Measurements from ENCODE around the gene CDK4. TPM values are rescaled to one million over a fixed set of nuclear protein-coding genes. Genes with fewer than 3 reads are reported as not detected.

The CDK4 gene
- total and polyA plus RNA-seq, 5 donors from 2014 or later, result 17.5 to 90.3 (median 63.5) TPM

DNA sequence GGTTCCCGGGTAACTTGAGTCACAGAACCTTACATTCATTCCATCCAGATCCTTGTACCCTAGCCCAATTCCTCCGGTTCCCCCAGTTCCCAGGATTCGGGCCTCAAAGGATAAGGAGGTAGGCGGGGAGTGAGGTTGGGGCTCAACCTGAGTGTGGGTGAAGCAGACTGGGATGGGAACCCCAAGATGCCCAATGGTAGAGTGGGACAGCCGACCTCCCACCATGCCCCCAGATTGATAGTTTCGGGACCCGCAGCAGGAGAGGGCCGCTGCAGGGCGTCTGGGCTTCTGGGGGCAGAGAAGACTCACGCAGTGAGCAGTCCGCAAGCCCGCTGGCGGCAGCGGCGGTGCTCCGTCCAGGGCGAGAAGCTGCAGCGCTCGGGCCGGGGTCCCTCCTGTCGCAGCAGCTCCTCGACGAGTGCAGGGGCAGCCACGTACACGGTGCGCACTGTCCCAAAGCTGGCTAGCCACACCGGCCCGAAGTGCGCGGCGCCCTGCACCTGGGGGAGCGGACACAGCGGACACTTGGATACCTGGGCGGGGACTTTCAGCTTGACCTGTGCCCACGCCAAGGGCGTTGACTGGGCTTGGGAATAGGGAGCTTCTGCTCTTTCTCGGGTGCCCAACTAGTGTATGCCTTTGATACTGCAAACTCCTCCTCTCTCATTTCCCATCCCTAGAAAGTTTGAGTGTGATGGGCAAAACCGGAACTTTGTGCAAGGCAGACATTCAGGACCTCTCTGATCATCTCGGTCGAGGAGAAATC lies 13.8 kb upstream of the CDK4 start:
- no peaks in the 10 kb centered on the region for H3K9me3 ChIP-seq (ENCODE audit: control insufficient read depth in 2 of 2, low read length in 2 of 2)
- Mint-ChIP-seq H3K27ac (peak overlapping the region in 1 of 3 donors; percentile 36), H3K9me3 (no peaks in the 10 kb centered on the region), H3K4me3 (peak overlapping the region; percentile 80 to 94 (median 86)), H3K36me3 (peaks cover 15% of the 10 kb centered on the region), H3K4me1 (peaks cover 5 to 34% (median 16%) of the 10 kb centered on the region in 4 donors), H3K27me3 (peaks cover 29% of the 10 kb centered on the region)
- H3K27me3 ChIP-seq (ENCODE audit: control insufficient read depth, insufficient read depth, low read length), result peaks cover 22% of the 10 kb centered on the region
- ATAC-seq (ENCODE audit: low read depth in 2 of 2) (peak; percentile 11), DNase-seq (no peak)
- no peaks in the 10 kb centered on the region for H3K36me3 ChIP-seq (ENCODE audit: control insufficient read depth, insufficient read depth, low read length)
- peaks cover 25% of the 10 kb centered on the region for H3K4me1 ChIP-seq (ENCODE audit: control insufficient read depth, insufficient read depth, low read length, poor library complexity, severe bottlenecking)
- peak overlapping the region; percentile 62 for H3K4me3 ChIP-seq (ENCODE audit: low read depth, low read length)
- H3K27ac ChIP-seq (ENCODE audit: insufficient read depth, low read length, poor library complexity, severe bottlenecking), result no peak overlapping the region

DNA sequence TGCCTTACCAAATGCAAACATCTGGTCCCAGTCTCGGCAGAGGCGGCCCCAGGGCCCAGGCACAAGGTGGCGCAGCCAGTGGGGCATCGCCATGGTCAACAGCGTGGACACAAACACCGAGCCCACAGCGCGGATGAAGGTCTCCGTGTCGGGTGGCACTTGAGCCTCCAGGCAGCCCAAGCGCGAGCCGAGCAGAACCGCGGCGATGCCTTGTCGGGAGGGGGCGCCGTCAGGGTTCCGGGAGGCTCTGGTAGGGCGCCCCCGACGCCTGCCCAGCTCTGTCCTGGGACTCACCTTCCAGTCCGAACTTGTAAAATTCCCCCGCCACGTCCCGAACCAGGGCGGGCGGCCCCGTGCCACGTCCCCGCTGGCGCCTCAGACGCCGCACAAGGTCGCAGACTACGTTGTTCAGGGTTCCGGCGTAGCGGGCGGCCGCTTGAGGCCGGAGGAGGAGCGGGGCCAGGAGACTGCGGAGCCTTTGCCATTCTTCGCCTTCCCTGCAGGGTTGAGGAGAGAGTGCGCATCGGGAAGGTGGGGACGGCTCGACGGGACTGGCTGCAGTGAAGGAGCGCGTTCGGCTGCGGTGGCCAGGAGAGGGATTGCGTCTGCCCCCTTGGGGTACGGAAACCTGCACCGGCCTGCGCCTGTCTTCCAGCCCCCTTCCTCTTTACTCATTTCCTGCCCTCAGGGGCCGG lies 13.0 kb upstream of the CDK4 start:
- no peaks in the 10 kb centered on the region for H3K9me3 ChIP-seq (ENCODE audit: control insufficient read depth in 2 of 2, low read length in 2 of 2)
- Mint-ChIP-seq H3K4me3 (peak overlapping the region; percentile 80 to 94 (median 86)), H3K36me3 (peaks cover 11% of the 10 kb centered on the region), H3K4me1 (peaks cover 5 to 31% (median 16%) of the 10 kb centered on the region in 4 donors), H3K27me3 (peaks cover 29% of the 10 kb centered on the region), H3K27ac (peak overlapping the region in 1 of 3 donors; percentile 36), H3K9me3 (no peaks in the 10 kb centered on the region)
- no peak overlapping the region for H3K27ac ChIP-seq (ENCODE audit: insufficient read depth, low read length, poor library complexity, severe bottlenecking)
- peaks cover 22% of the 10 kb centered on the region for H3K27me3 ChIP-seq (ENCODE audit: control insufficient read depth, insufficient read depth, low read length)
- H3K36me3 ChIP-seq (ENCODE audit: control insufficient read depth, insufficient read depth, low read length), result no peaks in the 10 kb centered on the region
- peak; percentile 63 to 67 for ATAC-seq (ENCODE audit: low read depth in 2 of 2)
- peak in 2 of 3 donors; percentile 26 to 56 for DNase-seq
- H3K4me1 ChIP-seq (ENCODE audit: control insufficient read depth, insufficient read depth, low read length, poor library complexity, severe bottlenecking), result peaks cover 25% of the 10 kb centered on the region
- peak overlapping the region; percentile 55 for H3K4me3 ChIP-seq (ENCODE audit: low read depth, low read length)

GRCh38 chr12:57764662-57765002 lies 12.5 kb upstream of the CDK4 start:
- Mint-ChIP-seq H3K27ac (no peak overlapping the region), H3K4me1 (peaks cover 5 to 36% (median 20%) of the 10 kb centered on the region in 4 donors)

GRCh38 chr12:57763881-57764661 lies 12.0 kb upstream of the CDK4 start:
- Histone ChIP-seq H3K27me3 (ENCODE audit: control insufficient read depth, insufficient read depth, low read length) (peaks cover 22% of the 10 kb centered on the region), H3K36me3 (ENCODE audit: control insufficient read depth, insufficient read depth, low read length) (peaks cover 5% of the 10 kb centered on the region), H3K4me1 (ENCODE audit: control insufficient read depth, insufficient read depth, low read length, poor library complexity, severe bottlenecking) (peaks cover 25% of the 10 kb centered on the region), H3K27ac (ENCODE audit: insufficient read depth, low read length, poor library complexity, severe bottlenecking) (no peak overlapping the region), H3K4me3 (ENCODE audit: low read depth, low read length) (no peak overlapping the region), H3K9me3 (ENCODE audit: control insufficient read depth in 2 of 2, low read length in 2 of 2) (no peaks in the 10 kb centered on the region)
- Mint-ChIP-seq H3K4me3 (peak overlapping the region; percentile 80 to 94 (median 84)), H3K27me3 (peaks cover 29% of the 10 kb centered on the region), H3K9me3 (no peaks in the 10 kb centered on the region), H3K4me1 (peaks cover 5 to 42% (median 25%) of the 10 kb centered on the region in 4 donors), H3K27ac (no peak overlapping the region), H3K36me3 (peaks cover 8% of the 10 kb centered on the region)
- DNase-seq (no peak), ATAC-seq (ENCODE audit: low read depth in 2 of 2) (no peak)

More at GRCh38 chr12:57764662-57765002, 12.5 kb upstream of the CDK4 start:
- peaks cover 29% of the 10 kb centered on the region for H3K27me3 Mint-ChIP-seq
- no peaks in the 10 kb centered on the region for H3K9me3 Mint-ChIP-seq
- H3K4me3 ChIP-seq (ENCODE audit: low read depth, low read length), result peak overlapping the region; percentile 55
- H3K4me3 Mint-ChIP-seq, result peak overlapping the region; percentile 80 to 94 (median 84)
- H3K27ac ChIP-seq (ENCODE audit: insufficient read depth, low read length, poor library complexity, severe bottlenecking), result no peak overlapping the region
- DNase-seq (no peak), ATAC-seq (ENCODE audit: low read depth in 2 of 2) (no peak)
- H3K36me3 ChIP-seq (ENCODE audit: control insufficient read depth, insufficient read depth, low read length), result no peaks in the 10 kb centered on the region
- H3K36me3 Mint-ChIP-seq, result peaks cover 6% of the 10 kb centered on the region
- no peaks in the 10 kb centered on the region for H3K9me3 ChIP-seq (ENCODE audit: control insufficient read depth in 2 of 2, low read length in 2 of 2)
- peaks cover 25% of the 10 kb centered on the region for H3K4me1 ChIP-seq (ENCODE audit: control insufficient read depth, insufficient read depth, low read length, poor library complexity, severe bottlenecking)
- peaks cover 22% of the 10 kb centered on the region for H3K27me3 ChIP-seq (ENCODE audit: control insufficient read depth, insufficient read depth, low read length)

DNA sequence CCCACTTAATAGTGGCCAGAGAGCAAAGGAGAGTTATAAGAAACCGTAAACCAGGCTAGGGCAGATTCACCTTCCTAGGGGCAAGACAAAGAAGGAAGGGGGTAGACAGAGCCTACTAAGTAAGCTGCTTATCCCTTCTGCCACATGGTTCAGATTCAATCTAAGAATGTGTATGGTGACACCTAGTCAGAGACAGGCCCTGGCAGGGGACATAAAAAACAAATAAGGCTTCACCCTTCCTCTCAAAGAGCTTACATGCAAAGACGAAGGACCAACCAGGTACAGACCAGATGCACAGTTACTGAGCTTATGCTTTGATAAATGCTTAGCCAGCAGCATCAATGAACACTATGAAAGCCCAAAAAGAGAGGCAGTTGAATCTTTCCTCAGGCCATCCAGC lies 10.4 kb upstream of the CDK4 start:
- peaks cover 25% of the 10 kb centered on the region for H3K4me1 ChIP-seq (ENCODE audit: control insufficient read depth, insufficient read depth, low read length, poor library complexity, severe bottlenecking)
- H3K9me3 ChIP-seq (ENCODE audit: control insufficient read depth in 2 of 2, low read length in 2 of 2), result no peaks in the 10 kb centered on the region
- peak overlapping the region in 1 of 4 donors; percentile 51 for H3K4me3 Mint-ChIP-seq
- H3K27ac ChIP-seq (ENCODE audit: insufficient read depth, low read length, poor library complexity, severe bottlenecking), result no peak overlapping the region
- no peak overlapping the region for H3K27ac Mint-ChIP-seq
- ATAC-seq (ENCODE audit: low read depth in 2 of 2) (no peak), DNase-seq (no peak)
- peaks cover 22% of the 10 kb centered on the region for H3K27me3 ChIP-seq (ENCODE audit: control insufficient read depth, insufficient read depth, low read length)
- no peaks in the 10 kb centered on the region for H3K9me3 Mint-ChIP-seq
- H3K36me3 Mint-ChIP-seq, result peaks cover 11% of the 10 kb centered on the region
- H3K4me1 Mint-ChIP-seq, result peaks cover 5 to 49% (median 26%) of the 10 kb centered on the region in 4 donors
- peaks cover 21% of the 10 kb centered on the region for H3K36me3 ChIP-seq (ENCODE audit: control insufficient read depth, insufficient read depth, low read length)
- H3K27me3 Mint-ChIP-seq, result peaks cover 29% of the 10 kb centered on the region
- H3K4me3 ChIP-seq (ENCODE audit: low read depth, low read length), result no peak overlapping the region

DNA sequence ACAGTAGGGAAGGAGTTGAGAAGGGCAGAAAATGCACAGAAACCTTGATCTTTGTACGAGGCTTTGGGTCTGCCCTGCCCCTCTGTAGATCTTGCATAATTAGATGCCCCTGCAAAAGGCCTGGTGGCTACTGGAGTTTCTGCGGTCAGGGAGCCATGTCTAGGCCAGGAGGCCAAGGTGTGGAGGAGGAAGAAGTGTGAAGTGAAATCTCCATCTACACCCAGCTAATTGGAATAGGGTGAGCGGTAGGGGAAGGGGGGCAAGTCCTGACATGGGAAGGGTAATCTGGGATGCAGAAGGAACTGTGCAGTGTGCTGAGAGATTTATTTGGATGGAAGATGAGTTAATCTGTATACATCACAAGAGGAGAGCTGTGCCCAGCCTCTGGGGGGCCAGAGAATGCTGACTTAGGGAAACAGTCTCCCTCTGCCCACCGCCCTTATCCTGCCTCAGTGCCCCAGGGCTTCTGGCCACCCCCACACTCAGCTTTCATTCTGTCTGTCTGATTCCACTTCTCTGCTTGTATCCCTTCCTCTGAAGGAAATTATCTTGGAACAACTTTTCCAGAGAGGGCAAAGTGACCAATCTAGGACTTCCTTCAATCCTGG lies 9.4 kb upstream of the CDK4 start:
- no peak overlapping the region for H3K27ac Mint-ChIP-seq
- peaks cover 21% of the 10 kb centered on the region for H3K36me3 ChIP-seq (ENCODE audit: control insufficient read depth, insufficient read depth, low read length)
- peaks cover 16% of the 10 kb centered on the region for H3K27me3 ChIP-seq (ENCODE audit: control insufficient read depth, insufficient read depth, low read length)
- no peak overlapping the region for H3K4me3 ChIP-seq (ENCODE audit: low read depth, low read length)
- ATAC-seq (ENCODE audit: low read depth in 2 of 2) (no peak), DNase-seq (no peak)
- H3K36me3 Mint-ChIP-seq, result peaks cover 11% of the 10 kb centered on the region
- no peaks in the 10 kb centered on the region for H3K9me3 ChIP-seq (ENCODE audit: control insufficient read depth in 2 of 2, low read length in 2 of 2)
- H3K4me1 Mint-ChIP-seq, result peaks cover 9 to 51% (median 29%) of the 10 kb centered on the region in 4 donors
- peak overlapping the region in 1 of 4 donors; percentile 8 for H3K4me3 Mint-ChIP-seq
- no peak overlapping the region for H3K27ac ChIP-seq (ENCODE audit: insufficient read depth, low read length, poor library complexity, severe bottlenecking)
- H3K4me1 ChIP-seq (ENCODE audit: control insufficient read depth, insufficient read depth, low read length, poor library complexity, severe bottlenecking), result peaks cover 29% of the 10 kb centered on the region
- H3K9me3 Mint-ChIP-seq, result no peaks in the 10 kb centered on the region
- H3K27me3 Mint-ChIP-seq, result peaks cover 24% of the 10 kb centered on the region

DNA sequence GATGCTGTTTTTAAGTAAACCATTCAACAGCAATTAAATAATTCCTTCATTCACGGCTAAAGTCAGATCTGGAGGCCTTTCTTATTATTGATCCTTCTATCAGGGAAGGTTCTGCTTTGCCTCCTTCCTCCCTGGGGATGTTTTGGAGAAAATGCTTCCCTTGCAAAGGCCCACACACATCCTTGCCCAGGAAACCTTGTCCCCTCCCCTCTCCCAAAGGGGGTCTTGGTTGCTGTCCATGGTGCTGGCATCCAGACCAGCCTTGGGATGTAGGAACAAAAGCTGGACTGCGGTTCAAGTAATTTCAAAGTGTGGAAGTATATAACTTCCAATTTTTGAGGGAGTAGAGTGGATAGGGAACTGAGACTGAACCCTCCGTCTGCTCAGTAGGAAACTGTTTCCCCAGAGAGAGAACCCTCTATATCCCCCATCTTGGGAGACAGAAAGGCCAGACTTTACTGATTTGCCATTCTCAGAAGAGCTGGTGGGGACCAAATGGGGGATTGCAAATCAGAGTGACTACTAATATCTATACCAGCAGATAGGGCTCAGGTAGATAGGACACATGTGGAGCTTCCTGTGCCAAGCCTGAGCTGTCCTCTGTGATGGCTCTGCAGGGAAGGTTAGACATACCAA lies 8.4 kb upstream of the CDK4 start:
- peaks cover 11% of the 10 kb centered on the region for H3K36me3 Mint-ChIP-seq
- Histone ChIP-seq H3K27me3 (ENCODE audit: control insufficient read depth, insufficient read depth, low read length) (peaks cover 10% of the 10 kb centered on the region), H3K4me3 (ENCODE audit: low read depth, low read length) (no peak overlapping the region), H3K4me1 (ENCODE audit: control insufficient read depth, insufficient read depth, low read length, poor library complexity, severe bottlenecking) (peaks cover 27% of the 10 kb centered on the region), H3K27ac (ENCODE audit: insufficient read depth, low read length, poor library complexity, severe bottlenecking) (no peak overlapping the region), H3K9me3 (ENCODE audit: control insufficient read depth in 2 of 2, low read length in 2 of 2) (no peaks in the 10 kb centered on the region), H3K36me3 (ENCODE audit: control insufficient read depth, insufficient read depth, low read length) (peaks cover 21% of the 10 kb centered on the region)
- ATAC-seq (ENCODE audit: low read depth in 2 of 2), result no peak
- H3K4me1 Mint-ChIP-seq, result peaks cover 10 to 48% (median 31%) of the 10 kb centered on the region in 4 donors
- H3K9me3 Mint-ChIP-seq, result no peaks in the 10 kb centered on the region
- H3K4me3 Mint-ChIP-seq, result peak overlapping the region in 1 of 4 donors; percentile 42
- peak overlapping the region in 1 of 3 donors; percentile 54 for H3K27ac Mint-ChIP-seq
- DNase-seq, result no peak
- H3K27me3 Mint-ChIP-seq, result peaks cover 20% of the 10 kb centered on the region

Data from CD4-positive, CD25-positive, alpha-beta regulatory T cell (primary cell).